Measurements from ENCODE around the gene PHF20. TPM values are rescaled to one million over a fixed set of nuclear protein-coding genes. Genes with fewer than 3 reads are reported as not detected.

The PHF20 gene
- polyA plus RNA-seq, 3 donors: 54.7 to 78.2 (median 73.6) TPM

GRCh38 chr20:35941620-35942019, 169.8 kb downstream of the PHF20 start:
- no peaks in the 10 kb centered on the region for H3K9me3 ChIP-seq (replicated peaks in 1 of 2; ENCODE audit: control insufficient read depth in 1 of 2, insufficient read depth in 1 of 2, low read length in 2 of 2)
- intact Hi-C loops (cut with micrococcal nuclease): no loop called here
- H3K27me3 ChIP-seq (ENCODE audit: control insufficient read depth in 2 of 2, insufficient read depth in 2 of 2, low read length in 2 of 2): no peaks in the 10 kb centered on the region
- H3K9ac ChIP-seq (ENCODE audit: insufficient read depth, low read length, poor library complexity, severe bottlenecking): no peak overlapping the region
- Mint-ChIP-seq H3K4me1 (peaks cover 2% of the 10 kb centered on the region), H3K36me3 (peaks cover 60 to 88% of the 10 kb centered on the region in 2 donors), H3K9me3 (peaks cover 0 to 1% (median 0%) of the 10 kb centered on the region in 7 donors), H3K4me3 (no peak overlapping the region), H3K27me3 (ENCODE audit: low read depth in 3 of 3) (no peaks in the 10 kb centered on the region), H3K27ac (peak overlapping the region in 4 of 7 donors; percentile 17 to 80 (median 68))
- no peak overlapping the region for H3K4me3 ChIP-seq (replicated peaks in 1 of 3; ENCODE audit: low read depth in 2 of 3, low read length in 3 of 3)
- peaks cover 62 to 90% of the 10 kb centered on the region in 2 donors for H3K36me3 ChIP-seq (replicated peaks in 1 of 2; ENCODE audit: control insufficient read depth in 1 of 2, insufficient read depth in 2 of 2, low read length in 2 of 2)
- no peaks in the 10 kb centered on the region for H3K79me2 ChIP-seq (ENCODE audit: insufficient read depth, low read length)
- H2AFZ ChIP-seq (ENCODE audit: insufficient read depth, low read depth, low read length, poor library complexity, severe bottlenecking): no peak overlapping the region
- no peak for TF ChIP-seq CTCF (IDR thresholded peaks at IDR 0.05)
- H3K27ac ChIP-seq (ENCODE audit: low read depth in 1 of 2, low read length in 2 of 2): no peak overlapping the region
- 100% methylated on average over 2 of the region's 2 CpGs for WGBS (ENCODE audit: insufficient coverage)
- no peak for DNase-seq
- no peaks in the 10 kb centered on the region for H3K4me1 ChIP-seq (ENCODE audit: control insufficient read depth in 1 of 2, insufficient read depth in 2 of 2, low read length in 2 of 2)
- peaks cover 9% of the 10 kb centered on the region for H4K20me1 ChIP-seq (ENCODE audit: insufficient read depth, low read length)
- no peak overlapping the region for H3K4me2 ChIP-seq (replicated peaks; ENCODE audit: extremely low read depth, low read length, poor library complexity, severe bottlenecking)

- H4K20me1 ChIP-seq (ENCODE audit: insufficient read depth, low read length): peaks cover 9% of the 10 kb centered on the region
- intact Hi-C loops (cut with micrococcal nuclease): no loop called here
Observed at GRCh38 chr20:35942243-35942642, 170.4 kb downstream of the PHF20 start.

More at GRCh38 chr20:35942243-35942642, 170.4 kb downstream of the PHF20 start:
- no peak for DNase-seq
- H3K36me3 Mint-ChIP-seq: peaks cover 57 to 87% of the 10 kb centered on the region in 2 donors
- Histone ChIP-seq H3K4me2 (replicated peaks; ENCODE audit: extremely low read depth, low read length, poor library complexity, severe bottlenecking) (no peak overlapping the region), H3K79me2 (ENCODE audit: insufficient read depth, low read length) (no peaks in the 10 kb centered on the region), H2AFZ (ENCODE audit: insufficient read depth, low read depth, low read length, poor library complexity, severe bottlenecking) (no peak overlapping the region), H3K27me3 (ENCODE audit: control insufficient read depth in 2 of 2, insufficient read depth in 2 of 2, low read length in 2 of 2) (no peaks in the 10 kb centered on the region), H3K4me1 (ENCODE audit: control insufficient read depth in 1 of 2, insufficient read depth in 2 of 2, low read length in 2 of 2) (no peaks in the 10 kb centered on the region), H3K4me3 (replicated peaks in 1 of 3; ENCODE audit: low read depth in 2 of 3, low read length in 3 of 3) (no peak overlapping the region), H3K9ac (ENCODE audit: insufficient read depth, low read length, poor library complexity, severe bottlenecking) (no peak overlapping the region), H3K36me3 (replicated peaks in 1 of 2; ENCODE audit: control insufficient read depth in 1 of 2, insufficient read depth in 2 of 2, low read length in 2 of 2) (peaks cover 61 to 89% of the 10 kb centered on the region in 2 donors), H3K9me3 (replicated peaks in 1 of 2; ENCODE audit: control insufficient read depth in 1 of 2, insufficient read depth in 1 of 2, low read length in 2 of 2) (no peaks in the 10 kb centered on the region), H3K27ac (ENCODE audit: low read depth in 1 of 2, low read length in 2 of 2) (peak overlapping the region in 1 of 2 donors; percentile 26)
- H3K27ac Mint-ChIP-seq: peak overlapping the region in 6 of 7 donors; percentile 5 to 80 (median 58)
- WGBS (ENCODE audit: insufficient coverage): 100% methylated on average over 1 of the region's 2 CpGs
- peaks cover 2% of the 10 kb centered on the region for H3K4me1 Mint-ChIP-seq
- H3K4me3 Mint-ChIP-seq: no peak overlapping the region
- H3K9me3 Mint-ChIP-seq: no peaks in the 10 kb centered on the region
- no peak for TF ChIP-seq CTCF (IDR thresholded peaks at IDR 0.05)
- H3K27me3 Mint-ChIP-seq (ENCODE audit: low read depth in 3 of 3): no peaks in the 10 kb centered on the region
